8988T (cell line): ENCODE data around the gene BZW2.
A peak's percentile ranks its signal among the peaks of the same experiment; 100 is the strongest.
"Not testable (repeated sequence)": the region's sequence is repeated elsewhere in the genome, so short reads cannot be mapped to it uniquely, and the experiment has no call there.

Experiments
- DNase-seq: peaks from one replicate; pipeline ENCODE4 v3.0.0; 2011

Gene BZW2

DNA sequence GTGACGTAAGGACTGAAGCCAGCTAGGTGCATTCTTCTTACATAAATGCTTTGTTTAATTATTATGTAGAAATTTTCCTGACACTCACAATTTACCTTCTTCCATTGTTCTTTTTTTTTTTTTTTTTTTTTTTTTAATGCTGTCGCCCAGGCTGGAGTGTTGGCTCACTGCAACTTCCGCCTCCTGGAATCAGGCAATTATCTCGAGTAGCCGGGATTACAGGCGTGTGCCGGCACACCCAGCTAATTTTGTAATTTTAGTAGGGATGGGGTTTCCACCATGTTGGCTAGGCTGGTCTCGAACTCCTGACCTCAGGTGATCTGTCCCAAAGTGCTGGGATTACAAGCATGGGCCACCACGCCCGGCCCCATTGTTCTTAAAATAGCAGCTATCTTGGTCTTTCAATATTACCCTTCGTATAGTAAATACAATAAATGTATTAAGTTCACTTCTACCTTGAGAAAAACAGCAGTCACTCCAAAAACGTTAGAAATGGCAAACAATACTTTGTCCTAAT, 32.1 kb downstream of the BZW2 start:
- no peak for DNase-seq

DNA sequence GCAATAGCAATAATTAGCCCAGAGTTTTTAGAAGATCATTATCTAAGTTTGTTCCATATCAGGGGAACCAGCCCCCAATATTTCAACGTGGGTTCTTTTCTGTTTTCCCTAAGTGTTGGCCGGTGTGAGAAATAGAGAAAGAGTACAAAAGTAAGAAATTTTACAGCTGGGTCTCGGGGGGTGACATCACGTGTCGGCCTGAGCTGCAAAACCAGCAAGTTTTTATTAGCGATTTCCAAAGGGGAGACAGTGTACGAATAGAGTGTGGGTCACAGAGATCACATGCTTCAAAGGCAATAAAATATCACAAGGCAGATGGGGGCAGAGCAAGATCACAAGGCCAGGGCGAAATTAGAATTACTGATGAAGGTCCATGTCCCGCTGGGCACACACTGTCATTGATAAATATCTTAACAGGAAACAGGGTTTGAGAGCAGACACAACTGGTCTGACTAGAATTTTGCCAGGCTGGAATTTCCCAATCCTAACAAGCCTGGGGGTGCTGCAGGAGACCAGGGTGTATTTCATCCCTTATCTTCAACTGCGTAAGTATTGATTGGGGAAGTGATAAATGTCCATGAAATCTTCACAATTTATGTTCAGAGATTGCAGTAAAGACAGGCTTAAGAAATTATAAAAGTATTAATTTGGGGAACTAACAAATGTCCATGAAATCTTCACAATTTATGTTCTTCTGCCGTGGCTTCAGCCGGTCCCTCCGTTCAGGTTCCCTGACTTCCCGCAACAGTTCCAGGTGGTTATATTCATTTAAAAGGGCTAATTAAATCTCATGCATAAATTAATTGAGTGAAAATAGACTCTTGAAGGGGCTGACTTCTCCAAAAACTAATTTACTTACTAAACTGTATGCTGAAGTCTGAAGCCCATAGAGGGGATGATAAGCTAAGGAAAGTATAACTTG, 32.9 kb downstream of the BZW2 start:
- DNase-seq, result not testable (repeated sequence)

DNA sequence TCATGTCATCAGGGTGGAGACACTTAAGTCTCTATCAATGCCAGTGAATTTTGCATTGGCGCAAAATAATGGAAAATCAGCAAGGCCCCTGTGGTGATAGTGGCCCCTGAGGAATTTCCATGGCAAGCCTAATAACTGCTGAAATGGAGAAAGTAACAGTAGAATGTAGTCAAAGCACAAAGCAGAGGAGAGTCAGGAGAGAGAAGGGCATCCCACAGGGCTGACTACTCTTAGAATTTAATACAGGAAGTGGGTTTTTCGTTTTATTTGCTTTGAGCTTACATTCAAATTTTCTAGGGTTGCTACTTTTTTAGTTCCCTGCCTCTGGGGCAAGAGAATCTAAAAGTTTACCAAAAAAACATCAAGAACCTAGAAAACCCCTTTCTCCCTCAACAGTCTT, 39.0 kb downstream of the BZW2 start:
- DNase-seq, result no peak

DNA sequence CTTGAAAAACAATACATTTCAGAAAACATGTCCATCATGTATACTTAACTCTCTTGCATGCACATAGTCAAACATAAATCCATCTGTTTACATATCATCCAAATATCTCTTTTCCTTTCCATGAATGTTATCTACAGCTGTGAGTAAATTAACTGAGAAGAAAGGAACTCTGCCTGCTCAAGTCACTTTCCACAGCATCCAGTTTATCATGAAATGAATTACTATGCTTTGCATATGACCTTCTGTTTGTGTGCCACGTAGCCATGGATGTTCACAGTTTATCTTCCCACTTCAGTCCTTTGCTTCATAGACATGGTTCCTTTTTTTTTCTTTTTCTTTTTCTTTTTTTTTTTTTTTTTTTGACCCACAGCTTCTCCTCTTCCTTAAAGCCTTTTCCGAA, 39.6 kb downstream of the BZW2 start:
- DNase-seq, result no peak

DNA sequence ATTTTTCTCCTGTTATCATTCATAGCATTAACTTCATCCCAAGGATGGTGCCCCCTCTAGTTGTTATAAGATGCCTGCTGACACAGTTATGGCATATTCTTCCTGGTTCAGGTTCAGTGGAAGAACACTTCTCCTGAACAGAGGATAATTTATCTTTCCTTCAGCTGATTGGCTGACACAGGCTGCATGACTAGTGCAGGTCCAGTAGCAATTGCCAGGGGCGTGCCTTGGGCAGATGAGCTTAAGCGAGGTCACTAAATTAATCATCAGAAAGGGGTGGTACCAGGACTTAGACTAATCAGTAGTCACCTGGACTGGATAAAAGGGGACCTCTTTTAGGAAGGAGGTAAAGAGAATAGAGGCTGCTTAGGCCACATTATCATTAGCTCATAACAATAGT, 42.3 kb downstream of the BZW2 start:
- DNase-seq, result no peak

DNA sequence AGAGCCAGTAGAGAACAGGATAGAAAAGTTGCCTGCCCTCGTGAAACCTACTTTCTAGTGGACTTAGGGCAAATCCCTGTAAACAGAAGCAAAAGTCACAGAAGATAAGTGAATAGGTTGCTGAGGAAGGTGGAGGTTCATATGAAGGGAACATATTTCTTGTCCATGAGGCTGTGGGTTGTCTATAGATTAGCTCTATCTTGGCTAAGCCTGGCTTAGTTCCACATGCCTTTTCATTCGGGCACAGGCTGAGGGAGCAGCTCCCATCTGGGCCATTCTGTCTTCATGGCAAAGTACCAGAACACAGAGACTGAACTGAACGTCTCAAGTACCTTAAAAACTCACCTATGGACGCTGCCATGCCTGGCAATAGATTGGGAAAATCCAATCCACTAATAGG, 45.3 kb downstream of the BZW2 start:
- no peak for DNase-seq

DNA sequence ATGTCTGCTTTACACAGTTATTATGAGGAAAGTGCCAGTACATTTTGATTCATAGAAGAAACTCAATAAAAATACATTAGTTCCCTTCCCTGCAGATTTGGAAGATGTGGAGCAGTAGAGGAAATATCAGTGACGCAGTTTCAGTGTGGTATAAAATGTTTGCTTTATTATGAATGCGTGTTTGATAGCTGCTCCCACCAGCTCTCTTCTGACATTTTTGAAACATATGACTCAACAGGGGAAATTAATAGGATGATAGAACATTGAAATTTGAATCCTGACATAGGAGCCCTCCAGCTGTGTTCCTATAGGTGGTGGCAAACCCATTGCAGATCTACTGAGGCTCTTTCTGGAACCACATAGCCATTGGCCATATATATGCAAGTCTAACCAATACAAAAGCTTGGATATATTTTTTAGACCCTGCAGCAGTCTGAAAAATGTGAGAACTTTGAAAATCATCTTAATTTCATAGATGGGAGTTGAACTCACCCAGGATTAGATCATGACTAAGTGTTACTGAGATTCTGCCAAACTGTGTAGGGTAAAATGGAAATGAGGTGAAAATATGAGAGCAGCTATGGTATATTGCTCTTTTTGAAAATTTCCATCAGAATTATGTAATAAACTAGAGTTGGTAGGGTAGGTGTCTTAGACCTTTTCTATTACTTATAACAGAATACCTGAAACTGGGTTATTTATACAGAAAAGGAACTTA, 47.8 kb downstream of the BZW2 start:
- DNase-seq, result no peak

DNA sequence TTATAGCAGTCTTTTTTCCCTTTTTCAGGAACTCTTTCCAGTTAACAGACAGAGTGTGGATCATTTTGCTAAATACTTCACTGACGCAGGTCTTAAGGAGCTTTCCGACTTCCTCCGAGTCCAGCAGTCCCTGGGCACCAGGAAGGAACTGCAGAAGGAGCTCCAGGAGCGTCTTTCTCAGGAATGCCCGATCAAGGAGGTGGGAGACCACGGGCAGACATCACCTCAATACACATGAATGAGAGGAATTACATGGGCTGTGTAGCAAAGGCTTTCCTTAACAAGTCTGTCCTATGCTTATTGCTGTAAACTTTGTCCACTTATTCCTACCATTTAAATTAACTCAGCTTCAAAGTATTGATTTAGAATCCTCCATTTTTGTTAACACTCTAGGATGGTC, 48.8 kb downstream of the BZW2 start:
- DNase-seq, result no peak

DNA sequence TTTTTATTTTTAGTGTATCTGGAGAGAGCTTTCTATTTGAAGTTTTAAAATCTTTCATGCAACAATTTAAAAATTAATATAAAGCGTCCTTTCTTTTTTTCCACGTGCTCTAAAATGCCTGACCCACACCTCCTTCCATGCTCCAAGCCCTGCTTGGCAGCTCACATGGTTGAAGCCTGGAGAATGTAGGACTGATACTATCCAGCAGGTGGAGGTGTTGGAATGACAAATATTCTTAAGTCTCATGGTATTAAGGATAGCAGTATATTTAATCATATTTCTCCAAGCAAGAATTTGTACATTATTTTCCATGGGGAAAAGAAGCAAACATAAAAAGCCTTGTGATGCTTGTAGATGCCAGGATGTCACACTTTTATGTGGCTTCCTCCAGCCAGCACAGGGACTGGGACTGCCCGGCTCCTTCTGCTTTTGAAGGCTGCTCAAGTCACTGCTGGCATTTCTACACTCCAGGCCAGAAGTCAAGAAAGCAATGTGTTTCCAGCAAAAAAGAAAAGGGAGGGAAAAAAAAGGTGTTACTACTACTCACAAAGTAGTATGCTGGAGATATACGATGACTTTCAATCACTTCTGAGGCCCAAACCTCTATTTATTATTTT, 49.7 kb downstream of the BZW2 start:
- peak; percentile 15 for DNase-seq

DNA sequence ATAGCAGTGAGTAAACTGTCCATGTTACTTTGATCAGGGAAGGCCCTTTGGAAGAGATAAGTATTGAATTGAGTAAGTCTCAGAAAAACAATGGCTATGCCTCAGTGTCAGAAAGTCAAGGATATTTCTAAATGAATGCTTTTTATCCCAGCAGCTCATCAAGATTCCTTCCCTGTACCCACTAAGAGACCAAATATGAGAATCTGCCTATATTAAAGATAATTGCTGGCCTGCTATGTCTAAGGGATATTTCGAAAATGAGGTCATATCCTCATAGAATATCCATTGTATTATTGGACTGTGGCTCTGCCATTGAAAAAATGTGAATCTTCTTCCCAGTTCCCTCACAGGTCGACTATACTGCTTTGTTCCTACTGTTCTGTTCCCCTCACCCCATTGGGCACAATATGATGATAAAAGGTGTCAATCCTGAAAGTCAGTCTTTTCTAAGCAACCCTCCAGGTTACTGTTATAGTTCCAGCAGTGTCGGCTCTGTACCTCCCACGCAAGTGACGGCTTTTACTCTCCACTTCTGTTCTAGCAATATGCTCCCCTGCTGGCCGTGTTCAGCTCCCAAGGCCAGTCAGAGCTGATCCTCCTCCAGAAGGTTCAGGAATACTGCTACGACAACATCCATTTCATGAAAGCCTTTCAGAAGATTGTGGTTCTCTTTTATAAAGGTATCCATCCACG, 51.7 kb downstream of the BZW2 start:
- DNase-seq, result no peak

DNA sequence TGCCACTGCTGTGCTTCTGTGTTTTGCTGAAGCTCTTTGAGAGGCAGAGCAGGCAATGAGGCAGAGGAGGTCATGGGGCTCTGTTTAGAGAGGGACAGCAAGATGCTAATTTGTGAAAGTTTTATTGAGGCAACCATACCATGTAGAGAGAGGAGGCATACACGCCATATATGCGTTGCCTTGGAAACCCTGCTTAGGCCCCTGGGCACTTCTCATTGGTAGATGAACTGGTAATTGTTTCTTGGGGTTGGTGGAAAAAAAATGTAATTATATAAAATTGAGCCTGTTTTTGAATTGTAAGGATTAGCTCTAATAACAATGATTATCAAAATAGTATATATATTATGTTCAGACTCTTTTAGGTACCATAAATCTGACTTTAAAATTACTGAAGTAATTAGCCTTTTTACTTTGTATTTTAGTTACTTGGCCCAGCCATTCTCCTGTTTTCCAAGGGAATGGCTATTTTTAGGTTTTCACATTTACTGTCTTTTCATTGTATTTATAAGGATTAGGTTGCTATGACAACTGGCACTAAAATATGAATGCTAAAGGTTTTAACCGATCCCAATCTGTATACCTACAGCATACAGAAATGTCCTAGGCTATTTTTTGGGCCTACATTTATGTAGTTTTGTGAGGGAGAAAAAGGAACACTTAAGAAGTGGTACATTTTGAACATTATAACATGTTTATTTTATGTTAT, 52.4 kb downstream of the BZW2 start:
- DNase-seq, result no peak

DNA sequence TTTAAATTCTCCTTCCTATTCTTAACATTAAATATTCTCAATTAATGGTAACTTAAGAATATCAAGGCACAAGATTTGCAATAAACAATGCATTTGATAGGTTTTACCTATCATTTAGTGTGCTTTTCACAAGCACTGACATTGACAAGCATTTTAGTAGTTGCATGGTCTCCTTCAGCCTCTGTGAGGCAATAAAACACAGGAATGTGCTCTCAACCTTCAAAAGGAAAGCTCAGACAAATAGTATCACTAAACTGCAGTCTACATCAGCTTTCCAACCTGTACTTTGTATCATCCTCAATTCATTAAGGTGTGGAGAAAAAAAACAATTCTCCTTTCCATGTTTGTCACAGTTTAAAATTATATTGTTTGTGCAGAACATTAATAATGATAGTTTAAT, 56.5 kb downstream of the BZW2 start:
- no peak for DNase-seq

DNA sequence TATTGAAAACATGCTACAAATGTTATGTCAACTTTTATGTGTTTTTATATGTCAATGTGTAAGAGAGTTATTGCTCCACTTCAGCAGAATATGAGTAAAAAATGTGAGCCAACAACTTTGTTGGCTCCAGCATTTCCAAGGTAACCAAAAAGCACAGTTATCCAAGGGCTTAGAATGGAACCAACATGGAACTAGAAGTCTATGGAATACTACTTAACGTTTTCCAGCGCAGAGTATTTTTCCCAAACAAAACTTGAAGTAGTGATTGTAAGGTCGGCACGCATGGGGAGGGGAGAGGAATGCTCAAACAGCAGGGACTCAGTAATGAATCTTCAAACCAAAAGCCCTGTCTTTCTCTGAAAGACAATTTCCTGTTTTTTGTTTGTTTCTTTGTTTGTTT, 62.5 kb downstream of the BZW2 start:
- DNase-seq, result no peak

DNA sequence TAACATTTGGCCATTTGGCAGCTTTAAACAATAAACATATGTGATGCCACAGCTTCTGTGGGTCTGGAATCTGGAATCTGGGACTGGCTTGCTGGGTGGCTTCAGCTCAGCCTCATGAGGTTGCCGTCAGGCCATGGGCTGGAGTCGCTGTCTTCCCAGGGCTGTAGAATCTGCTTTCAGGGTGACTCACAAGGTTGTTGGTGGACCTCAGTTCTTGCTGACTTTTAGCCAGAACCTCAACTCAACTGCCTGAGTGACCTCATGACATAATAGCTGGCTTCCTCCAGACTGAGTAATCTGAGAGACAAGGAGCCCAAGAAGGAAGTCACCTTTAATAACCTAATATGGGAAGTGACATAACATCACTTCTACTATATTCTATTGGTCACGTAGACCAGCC, 63.0 kb downstream of the BZW2 start:
- no peak for DNase-seq

DNA sequence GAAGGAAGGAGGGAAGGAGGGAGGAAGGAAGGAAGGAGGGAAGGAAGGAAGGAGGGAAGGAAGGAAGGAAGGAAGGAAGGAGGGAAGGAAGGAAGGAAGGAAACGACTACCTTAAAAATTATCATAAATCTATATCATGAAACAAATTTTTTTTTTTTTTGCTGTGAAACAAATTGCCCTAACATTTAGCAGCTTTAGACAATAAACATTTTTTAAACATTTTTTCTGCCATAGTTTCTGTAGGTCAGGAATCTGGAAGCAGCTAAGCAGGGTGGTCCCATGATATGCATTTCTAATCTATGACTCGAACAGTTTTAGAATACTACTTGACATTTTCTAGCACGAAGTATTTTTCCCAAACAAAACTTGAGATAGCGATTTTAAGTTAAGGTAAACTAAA, 64.7 kb downstream of the BZW2 start:
- no peak for DNase-seq

DNA sequence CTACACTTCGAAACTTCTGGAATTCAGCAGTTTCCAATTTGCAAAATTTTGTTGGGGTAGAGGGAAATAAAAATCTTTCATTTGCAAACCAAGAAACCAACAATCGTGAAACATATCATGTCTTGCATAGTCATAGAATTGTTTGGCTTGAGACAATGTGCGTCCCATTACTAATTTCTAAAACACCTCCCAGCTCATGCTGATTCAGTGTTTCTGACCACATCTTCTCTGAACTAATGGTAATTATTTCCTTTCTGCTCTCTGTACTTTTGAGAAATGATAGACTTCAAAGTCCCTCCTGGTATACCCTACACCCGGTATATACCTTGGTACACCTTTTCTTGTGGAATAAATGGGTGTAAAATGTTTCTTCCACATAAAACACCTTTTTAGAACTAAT, 65.7 kb downstream of the BZW2 start:
- DNase-seq, result no peak

DNA sequence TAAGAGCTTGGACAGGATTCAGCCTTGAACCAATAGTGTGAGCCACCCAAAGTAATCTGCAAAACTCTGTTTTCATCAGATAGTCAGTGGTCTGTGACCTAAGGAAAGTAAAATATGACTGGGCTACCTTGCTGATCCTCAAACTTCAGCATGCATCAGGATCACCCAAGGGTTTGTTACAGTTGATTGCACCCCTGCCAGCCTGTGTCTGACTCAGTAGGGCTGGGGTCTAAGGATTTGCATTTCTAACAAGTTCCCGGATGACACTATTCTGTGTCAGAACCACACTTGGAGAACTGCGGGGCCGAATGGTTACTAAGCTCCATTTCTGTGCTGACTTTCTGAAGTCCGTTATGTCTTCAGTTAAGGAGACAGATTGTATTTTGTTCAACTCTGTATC, 66.9 kb downstream of the BZW2 start:
- DNase-seq, result no peak

DNA sequence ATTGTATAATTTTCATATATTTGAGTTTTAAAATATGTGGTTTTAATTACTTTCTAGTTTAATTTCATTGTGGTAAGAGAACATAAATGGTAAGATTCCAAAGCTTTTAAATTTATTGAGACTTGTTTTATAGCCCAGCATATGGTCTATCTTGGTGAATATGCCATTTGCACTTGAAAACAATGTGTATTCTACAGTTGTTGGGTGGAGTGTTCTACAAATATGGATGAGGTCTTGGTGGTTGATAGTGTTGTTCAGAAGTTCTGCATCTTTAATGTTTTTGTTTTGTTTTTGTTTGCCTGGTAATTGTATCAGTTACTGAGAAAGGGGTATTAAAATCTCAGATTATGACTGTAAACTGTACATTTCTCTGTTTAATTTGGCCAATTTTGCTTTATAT, 69.9 kb downstream of the BZW2 start:
- DNase-seq, result no peak

DNA sequence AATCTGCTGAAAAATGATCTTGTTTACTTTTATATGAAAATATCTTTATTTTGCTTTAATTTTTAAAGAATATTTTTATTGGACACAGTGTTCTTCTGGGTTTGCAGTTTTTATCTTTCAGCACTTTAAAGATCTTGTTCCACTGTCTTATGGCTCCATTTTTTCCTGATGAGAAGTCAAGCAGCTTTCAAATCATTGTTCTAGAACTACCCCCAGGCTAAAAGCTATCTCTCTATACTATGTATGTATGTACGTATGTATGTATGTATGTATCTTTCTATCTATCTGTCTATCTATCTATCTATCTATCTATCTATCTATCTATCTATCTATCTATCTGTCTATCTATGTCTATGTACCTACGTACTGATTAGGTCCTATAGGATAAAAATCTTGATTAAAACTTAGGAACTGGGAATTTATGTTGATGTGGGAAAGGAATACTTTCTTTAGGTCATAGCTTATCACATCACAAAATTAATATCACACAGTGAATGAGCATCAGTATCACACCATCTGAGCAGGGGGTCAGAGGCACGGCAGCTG, 72.2 kb downstream of the BZW2 start:
- no peak for DNase-seq

DNA sequence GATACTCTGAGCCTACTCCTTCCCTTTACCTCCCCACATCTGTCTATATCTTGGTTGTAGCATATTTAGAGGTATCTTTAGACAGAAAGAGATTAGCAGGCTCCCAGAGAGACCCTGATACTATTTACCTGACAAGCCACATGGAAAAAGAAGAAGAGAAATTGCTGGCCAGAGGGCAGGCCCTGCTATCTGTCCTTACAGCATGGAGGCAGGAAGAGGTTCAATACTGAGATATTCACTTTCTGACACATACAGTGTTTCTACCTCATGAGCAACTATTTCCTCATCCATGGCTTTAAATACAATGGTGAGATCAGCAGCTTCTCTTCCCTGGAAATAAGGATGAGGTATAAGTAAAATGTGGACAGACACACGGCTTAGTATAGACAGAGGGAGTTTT, 73.7 kb downstream of the BZW2 start:
- DNase-seq, result no peak

DNA sequence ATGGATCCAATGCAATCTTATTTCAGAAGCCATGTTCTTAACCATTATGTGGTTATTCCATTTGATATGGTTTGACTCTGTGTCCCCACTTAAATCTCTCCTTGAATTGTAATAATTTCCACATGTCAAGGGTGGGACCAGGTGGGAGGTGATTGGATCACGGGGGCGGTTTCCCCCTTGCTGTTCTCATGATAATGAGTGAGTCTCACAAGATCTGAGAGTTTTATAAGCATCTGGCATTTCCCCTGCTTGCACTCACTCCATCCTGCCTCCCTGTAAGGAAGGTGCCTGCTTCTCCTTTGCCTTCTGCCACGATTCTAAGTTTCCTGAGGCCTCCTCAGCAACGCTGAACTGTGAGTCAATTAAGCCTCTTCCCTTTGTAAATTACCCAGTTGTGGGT, 75.6 kb downstream of the BZW2 start:
- no peak for DNase-seq

DNA sequence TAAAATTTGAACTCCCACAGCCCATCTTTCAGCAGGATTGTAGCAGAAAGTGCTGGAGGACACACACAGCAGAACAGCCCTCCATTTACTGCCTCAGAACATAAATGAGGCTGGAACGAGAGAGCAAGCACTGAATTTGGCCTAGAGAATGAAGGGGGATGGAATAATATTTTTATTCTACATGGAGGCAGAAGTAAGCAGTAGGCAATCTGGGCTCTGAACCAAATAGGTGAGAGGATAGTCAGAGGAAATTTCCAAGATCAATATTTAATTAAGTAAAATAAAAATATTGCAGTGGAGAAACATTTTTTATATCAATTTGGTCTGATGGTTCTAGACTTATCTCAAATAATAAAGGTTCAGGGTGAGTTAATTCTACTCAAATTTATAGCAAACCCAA, 78.4 kb downstream of the BZW2 start:
- no peak for DNase-seq
